NCI-H1092 treated with DMSO at 0.1 percent for 48 hours (cell line): ENCODE results near the gene RBMS1.

ENCODE experiments used
- DNase-seq: peaks from one replicate; lab custom pipeline; 2025; lab: John Stamatoyannopoulos, UW

RBMS1 gene

DNA sequence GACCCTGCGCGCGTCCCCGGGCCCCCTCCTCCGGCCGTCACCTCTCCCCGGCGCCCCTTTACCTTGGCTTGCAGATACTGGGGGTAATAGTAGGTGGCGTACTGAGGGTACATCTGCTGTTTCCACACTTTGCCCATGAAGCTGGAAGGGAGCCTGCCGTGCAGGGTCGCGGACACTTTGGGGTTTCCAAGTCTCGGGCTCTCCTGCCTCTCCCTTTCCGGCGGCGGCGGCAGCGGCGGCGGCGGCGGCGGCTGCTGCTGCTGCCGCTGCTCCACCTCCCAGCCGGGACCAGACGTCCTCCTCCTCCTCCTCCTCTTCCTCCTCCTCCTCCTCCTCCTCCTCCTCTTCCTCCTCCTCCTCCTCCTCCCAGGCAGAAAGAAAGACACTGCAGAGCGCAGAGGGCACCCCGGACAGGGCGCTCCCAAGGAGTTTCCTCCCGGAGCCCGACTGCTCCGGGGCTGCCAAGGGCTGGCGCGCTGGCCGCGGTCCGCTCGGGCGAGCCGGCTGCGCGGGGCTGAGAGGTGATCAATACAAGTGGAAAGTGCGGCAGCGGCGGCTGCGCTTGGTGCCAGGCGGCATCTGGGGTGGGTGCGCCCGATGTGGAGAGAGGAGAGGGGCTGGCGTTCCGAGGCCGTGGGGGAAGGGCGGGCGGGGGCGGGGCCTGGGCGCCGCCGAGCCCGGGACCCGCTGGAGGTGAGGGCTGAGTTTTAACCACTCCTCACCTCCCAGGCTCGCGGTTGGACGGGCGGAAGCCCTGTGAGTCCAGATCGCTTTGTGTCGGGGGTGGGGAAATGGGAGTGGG lies at the start of gene RBMS1:
TSS of gene RBMS1 (minus strand) at position 581 of the 802 bp plus-strand sequence. CDS start at position 137, 444 bp downstream.
- DNase-seq: peak; percentile 76

DNA sequence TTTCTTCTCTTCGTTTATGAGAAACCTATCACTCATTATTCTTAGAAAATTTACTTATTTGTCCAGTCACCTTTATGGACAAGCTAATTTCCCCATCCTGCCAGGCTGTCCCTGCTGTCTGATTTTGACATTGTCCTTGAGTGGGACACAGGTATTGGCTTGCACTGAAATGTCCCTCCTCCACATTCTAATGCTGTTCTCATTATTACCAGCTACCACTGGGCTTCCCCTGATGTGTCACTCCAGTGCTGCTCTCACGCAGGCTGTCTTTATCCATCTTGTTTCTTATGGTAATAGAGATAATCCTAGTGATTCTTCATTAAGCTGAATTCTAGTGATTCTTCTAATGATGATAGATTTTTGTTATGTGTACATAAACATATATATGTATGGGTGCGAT lies 48.1 kb upstream of the RBMS1 start:
- DNase-seq: no peak

GRCh38 chr2:160538559-160539355 lies 45.1 kb upstream of the RBMS1 start:
- DNase-seq: no peak

- no peak for DNase-seq
Observed at GRCh38 chr2:160538115-160538514, 44.5 kb upstream of the RBMS1 start.

- DNase-seq: no peak
Observed at GRCh38 chr2:160534996-160535395, 41.4 kb upstream of the RBMS1 start.

GRCh38 chr2:160534249-160534648 lies 40.6 kb upstream of the RBMS1 start:
- no peak for DNase-seq

DNA sequence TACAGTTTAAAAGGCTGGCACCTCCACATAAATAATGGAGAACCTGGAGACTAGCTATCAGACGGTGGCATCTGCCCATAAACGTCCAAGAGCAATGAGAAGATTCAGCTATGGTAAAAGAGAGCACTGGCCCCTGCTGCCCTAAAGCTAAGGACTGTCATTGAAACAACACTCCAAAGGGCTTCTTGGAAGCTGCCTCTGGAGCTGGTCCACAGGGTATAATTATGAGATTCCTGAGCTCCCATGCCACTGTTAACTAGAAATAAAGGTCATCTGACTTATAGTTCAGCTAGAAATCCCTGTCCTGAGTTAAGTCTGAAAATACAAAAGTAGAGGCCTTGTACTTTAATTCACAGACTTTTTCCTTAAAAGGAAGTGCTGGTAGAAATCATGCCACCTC lies 39.9 kb upstream of the RBMS1 start:
- DNase-seq: no peak

GRCh38 chr2:160532388-160532787 lies 38.8 kb upstream of the RBMS1 start:
- DNase-seq: no peak

DNA sequence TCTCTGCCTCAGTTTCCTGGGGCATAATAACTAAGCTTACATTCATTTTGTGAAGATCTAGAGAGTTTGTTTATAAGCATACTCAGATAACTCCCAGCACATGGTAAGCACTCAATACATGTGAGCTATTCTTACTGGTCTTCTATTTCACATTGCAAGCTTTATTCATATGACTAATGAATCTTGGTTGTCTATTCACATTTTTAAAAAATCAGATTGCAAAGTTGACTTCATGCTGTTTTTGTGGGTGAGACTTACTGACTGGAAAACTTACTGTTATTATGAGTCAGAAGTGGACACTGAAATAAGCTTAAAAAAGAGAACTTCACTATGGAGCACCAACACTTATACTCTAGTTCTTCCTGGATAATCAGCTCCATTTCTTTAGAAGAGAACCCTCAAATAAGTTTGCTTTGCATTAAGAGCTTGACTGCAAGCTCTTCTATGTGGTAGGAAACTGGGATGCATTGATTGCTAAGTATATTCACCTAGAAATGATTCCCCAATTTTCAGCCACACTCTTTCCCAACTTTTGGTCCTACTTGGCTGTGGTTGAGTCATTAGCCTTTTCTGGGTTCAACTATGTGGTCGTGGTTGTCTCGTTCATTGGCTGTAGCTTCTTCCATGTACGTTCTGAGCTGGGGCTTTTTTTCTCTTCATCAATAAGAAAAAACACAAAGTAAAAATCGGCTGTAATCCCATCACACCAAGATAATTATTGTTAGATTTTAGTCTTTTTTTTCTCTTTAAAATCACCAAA lies 29.5 kb upstream of the RBMS1 start:
- no peak for DNase-seq

GRCh38 chr2:160517731-160518130 lies 24.1 kb upstream of the RBMS1 start:
- DNase-seq: no peak

DNA sequence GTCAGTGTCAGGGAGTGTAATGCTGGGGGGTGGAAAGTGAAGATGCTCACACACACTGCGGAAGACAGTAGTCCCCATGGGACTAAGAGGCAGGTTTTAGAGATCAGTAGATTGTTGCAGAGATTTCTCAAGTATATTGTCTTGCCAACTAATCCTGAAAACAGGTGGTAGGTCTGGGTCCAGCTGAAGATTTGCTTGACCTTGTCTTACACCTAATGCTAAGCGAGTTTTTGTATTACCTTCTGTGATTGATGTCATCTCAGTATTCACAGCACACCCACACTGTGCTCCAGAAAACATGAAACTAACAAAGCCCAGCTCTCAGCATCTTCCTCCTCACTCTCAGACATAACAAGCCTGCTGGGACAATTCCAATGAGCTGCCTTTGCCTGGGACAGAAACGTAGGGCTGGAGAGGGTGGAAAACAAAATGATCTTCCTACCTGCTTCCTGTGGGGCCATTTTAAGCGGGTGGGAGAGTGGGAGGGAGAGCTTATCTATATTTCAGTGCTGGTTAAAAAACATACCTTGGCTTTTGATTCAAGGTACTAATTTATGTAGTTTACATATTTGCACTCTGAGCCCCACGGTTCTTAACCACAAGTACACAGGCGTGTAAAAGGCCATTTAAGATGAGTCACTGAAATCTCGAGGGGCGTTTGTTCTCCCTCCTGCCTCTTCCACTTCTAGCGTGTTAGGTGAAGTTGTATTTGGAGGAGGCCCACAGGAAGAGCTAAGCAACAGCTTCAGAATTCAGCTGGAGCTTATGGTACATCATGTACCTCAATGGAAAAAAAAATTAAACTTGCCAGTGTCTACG lies 23.1 kb upstream of the RBMS1 start:
- DNase-seq: no peak

- DNase-seq: no peak
Observed at GRCh38 chr2:160515120-160515519, 21.5 kb upstream of the RBMS1 start.

- DNase-seq: no peak
Observed at GRCh38 chr2:160513120-160513519, 19.5 kb upstream of the RBMS1 start.

DNA sequence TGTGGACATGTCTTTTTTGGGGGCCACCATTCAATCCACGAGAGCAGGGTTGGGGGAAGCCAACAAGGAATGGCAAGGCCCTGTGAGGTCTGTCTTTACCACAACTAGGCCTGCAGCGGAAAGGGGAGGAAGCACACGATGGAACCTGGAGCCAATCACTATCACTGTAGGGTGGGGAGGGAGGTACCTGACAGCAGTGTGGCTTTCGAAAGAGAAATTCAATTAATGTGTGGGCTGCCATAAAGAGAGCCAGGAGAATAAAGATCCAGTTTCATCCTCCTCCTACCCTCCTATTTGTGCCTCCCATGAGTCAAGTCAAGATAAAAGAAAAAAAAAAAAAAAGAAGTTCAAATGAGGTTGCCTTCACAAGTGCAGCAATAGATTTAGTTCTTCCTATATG lies 18.9 kb upstream of the RBMS1 start:
- no peak for DNase-seq

GRCh38 chr2:160510617-160511016 lies 17.0 kb upstream of the RBMS1 start:
- DNase-seq: no peak

DNA sequence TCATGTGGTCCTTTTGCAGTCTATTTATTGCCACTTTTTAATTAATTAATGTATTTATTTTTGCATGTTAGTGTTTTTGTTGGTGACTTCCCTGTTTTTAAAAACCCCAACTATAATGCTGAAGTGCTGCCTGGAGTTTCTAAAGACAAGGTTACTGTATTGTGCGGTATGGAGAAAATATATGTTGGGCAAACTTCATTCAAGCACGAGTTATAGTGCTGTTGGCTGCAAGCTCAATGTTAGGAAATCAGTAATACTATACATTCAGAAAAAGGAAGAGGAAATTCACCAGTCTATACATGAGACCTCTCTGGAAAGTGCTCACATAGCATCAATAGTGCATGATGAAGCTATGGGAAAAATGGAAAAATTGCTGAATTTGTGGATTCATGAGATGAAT lies 15.4 kb upstream of the RBMS1 start:
- DNase-seq: no peak

- DNase-seq: no peak
Observed at GRCh38 chr2:160507464-160507863, 13.9 kb upstream of the RBMS1 start.

GRCh38 chr2:160507046-160507407 lies 13.4 kb upstream of the RBMS1 start:
- DNase-seq: no peak

DNA sequence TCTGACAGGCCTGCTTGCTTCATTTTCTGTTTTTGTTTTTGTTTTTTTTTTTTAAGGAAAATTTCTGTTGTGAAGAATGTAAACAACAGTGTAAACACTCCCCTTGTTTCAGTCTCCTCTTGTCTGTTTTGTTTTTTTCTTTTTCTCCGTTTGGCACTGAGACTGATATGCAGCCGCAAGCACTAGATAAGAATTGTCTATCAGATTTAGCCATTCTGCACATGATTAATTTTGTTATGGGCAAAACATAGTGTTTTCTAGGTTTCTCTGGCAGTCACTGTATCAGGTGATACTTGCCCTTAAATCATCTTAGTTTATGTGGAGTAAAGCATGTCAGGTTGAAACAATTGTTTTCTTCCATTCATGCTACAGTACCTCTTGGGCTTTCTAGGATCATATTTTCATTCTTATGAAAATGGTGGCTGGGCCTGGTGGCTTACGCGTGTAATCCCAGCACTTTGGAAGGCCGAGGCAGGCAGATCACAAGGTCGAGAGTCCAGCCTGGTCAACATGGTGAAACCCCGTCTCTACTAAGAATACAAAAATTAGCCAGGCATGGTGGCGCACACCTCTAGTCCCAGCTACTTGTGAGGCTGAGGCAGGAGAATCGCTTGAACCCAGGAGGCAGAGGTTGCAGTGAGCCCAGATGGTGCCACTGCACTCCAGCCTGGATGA lies 12.9 kb upstream of the RBMS1 start:
- DNase-seq: no peak

DNA sequence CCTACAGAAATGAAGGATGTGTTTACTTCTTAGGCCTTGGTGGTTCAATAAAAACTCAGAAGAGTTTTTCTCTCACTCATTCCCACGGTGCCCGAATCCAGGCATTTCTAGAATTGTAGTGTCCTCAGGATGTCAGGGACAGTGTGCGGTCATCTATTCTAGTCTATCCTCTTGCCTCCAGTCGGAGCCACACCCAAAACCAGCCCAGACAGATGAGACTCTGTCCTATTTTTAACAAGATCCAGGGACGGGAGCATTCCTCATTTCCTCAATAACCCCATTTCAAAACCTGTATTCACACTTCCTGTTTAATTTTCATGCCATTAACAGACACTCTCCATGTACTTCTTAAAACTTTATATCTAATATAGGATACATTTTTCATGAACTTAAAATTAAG lies 11.6 kb upstream of the RBMS1 start:
- no peak for DNase-seq

DNA sequence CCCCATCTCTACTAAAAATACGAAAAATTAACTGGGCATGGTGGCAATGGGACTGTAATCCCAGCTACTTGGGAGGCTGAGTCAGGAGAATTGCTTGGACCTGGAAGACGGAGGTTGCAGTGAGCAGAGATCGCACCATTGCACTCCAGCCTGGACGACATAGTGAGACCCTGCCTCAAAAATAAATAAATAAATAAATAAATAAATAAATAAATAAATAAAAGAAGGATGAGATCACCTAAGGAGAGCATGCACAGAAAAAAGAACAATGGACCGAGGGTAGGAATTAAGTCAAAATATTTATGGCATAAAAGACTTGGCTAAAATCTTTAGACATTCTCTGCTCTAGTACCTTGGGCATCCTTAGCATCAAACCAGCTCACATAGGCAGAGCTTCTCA lies 8.9 kb upstream of the RBMS1 start:
- no peak for DNase-seq
